GM19023 (cell line): ENCODE measurements around the gene NTM.
"Not testable (repeated sequence)": the region's sequence is repeated elsewhere in the genome, so short reads cannot be mapped to it uniquely, and the experiment has no call there.

Experiments
- ATAC-seq: cut with Tn5 transposase; IDR thresholded peaks from one replicate; pipeline ENCODE4 v1.9.1; 2021; ENCODE audit warnings: mild to moderate bottlenecking, moderate library complexity; ENCODE audit not compliant: unreplicated experiment

The NTM gene

DNA sequence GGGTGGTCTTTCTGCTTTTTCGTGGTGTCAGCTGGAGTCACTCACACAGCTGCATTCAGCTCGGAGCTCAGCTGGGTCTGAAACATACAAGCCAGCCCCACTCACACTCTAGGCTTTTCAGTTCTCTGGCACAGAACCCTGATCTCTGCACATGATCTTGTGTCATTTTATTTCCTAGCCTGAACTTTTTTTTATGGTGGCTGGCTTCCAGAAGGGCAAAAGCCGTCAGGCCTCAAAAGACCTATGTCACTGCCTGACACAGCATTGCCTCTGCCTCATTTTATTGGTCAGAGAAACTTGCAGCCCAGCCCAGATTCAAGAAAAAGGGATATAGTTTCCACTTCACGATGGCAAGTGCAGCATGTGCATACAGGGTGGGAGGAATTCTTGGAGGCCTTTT lies 117.8 kb downstream of the NTM start:
- ATAC-seq: no peak

DNA sequence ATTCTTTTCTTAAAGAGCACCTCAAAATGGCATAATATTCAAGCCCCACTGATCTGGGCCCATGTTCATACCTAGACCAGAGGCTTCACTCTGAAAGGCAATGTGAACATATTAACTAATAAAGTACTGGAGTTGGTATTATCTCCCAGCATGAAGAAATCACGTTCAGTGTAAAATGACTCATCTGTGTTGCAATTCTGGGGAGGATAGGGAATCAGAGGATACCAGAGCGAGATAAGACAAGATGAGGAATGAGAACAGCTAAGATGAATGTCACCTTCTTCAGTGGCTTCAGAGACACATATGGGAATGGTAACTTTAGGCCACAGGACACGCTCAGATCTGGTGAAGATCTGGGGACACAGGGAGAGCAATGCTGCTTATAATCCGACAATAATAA lies 121.1 kb downstream of the NTM start:
- no peak for ATAC-seq

DNA sequence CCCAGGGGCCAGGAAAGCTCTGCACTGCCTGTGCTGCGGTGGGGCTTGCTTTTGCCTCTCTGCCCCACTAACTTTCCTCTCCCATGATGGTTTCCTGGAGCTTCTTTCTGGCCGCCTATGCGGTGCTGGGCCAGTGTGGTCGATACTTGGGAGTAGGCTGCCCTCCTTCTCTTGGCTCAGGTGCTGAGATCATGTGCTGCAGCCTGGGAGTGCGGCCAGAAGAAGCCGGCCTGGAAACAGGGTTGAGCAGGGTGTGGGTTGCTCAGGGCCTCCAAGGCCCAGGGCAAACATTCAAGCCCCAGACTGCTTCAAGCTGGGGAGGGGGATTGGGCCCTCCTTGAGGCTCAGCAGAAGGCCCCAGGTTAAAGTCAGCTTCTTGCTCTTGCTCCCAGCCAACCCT lies 125.0 kb downstream of the NTM start:
- no peak for ATAC-seq

DNA sequence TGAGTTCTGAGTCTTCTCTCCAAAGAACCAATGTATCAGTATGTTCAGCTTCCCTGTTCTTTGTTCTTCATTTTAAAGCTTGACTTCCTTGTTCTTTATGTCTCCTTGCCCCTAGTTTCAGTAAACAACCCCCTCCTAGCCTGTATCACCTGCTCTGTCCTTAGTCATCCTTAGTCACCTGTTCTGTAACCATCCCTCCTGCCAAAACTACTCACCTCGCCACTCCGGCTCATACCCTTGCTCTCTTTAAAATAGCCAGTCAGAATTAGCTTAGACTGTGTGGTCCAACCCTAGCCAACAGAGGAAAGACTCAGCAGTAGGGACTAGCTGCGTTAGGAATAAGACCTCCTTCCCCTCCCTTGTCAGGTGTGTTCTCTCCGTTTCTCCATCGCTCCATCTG lies 127.3 kb downstream of the NTM start:
- not testable (repeated sequence) for ATAC-seq

DNA sequence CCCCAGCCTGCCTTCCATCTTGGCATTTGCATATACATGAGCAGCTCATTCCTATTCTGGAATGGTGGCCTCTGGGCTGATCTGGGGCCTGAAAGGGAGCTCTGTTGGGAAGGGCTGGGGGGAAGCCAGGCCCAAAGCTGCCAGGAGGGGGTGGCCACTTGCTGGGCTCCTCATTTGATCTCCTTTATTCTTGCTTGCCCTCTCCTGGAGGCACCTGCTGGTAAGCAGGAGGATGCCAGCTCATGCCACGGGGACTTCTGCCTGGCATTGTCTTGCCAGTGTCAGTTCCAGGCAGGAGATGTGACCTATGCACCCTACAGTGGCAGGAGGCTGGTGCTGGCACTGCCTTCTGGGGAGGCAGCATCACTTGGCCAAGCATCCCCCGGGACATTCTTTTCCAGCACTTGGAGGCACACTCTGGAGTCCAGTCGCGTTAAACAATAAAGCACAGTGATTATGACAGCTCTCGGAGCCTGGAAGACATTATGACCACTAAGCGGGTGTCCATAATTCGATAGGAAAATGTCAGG lies 128.3 kb downstream of the NTM start:
- no peak for ATAC-seq

DNA sequence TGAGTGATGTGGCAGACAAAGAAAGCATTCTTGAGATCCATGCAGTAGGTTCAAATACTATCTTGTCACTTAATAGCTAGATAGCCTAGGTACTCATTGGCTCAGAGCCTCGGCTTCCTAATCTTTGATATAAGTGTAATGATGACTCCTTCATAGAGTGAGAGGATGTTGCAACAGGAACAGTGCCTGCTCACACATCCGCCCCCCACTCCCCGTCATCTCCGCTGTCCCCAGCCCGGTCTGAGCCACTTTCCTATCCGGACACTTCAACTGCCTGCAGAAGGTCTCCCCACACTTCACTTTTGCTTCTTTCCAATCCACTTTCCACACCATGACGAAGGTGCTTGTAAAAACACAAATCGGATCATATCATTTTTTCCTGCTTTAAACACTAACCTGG lies 128.8 kb downstream of the NTM start:
- no peak for ATAC-seq

DNA sequence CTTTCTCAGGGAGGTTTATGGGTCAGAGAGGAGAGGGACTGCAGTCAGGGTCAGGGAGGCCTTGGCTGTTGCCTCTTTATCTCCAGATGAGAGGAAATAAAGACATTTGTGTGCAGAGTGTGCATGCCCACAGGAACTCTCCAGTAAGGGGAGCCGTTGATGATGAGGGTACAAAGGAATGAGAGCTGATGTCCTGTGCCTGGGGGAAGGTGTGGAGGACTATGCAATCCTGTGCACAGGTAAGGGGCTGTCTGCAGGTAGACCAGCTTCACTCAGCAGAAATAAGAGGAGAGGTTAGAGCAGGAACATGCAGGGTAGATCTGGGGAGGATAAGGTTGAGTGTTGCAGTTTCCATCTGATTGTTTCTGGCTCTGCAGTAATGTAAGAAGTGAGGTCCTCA lies 132.6 kb downstream of the NTM start:
- ATAC-seq: no peak

DNA sequence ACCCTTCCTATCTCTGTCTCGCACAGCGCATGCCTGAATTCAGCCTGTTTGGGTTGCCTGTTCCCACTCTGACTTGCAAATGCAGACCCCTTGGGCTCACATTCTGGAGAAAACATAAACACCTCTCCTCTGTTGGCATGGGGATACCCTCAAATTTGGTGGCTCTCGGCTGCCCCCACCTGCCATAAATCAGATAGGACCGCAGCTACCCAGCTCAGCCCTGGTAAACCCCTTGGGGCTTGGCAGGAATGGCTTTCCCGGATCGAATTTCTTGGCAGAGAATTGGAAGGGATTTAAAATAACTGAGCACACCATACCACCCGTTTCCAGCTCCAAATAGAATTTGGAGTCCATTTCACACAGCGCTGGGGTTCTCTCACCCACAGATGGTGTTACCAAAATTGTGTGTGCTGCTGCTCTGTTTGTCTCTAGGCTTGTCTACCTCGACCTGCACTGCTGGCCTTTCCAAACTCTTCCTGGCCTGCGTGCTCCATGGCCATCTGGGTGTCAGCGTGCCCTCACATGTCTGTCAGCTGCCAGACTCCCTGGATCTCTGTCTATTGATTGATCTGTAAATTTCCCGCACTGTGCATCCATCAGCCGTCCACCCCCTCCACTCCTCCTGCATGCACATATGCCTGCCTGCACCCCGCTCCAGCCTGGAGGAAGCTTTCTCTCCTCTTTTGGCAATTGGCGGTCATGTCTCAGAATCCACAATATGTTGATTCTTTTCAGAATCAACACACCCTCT lies 134.0 kb downstream of the NTM start:
- ATAC-seq: no peak

DNA sequence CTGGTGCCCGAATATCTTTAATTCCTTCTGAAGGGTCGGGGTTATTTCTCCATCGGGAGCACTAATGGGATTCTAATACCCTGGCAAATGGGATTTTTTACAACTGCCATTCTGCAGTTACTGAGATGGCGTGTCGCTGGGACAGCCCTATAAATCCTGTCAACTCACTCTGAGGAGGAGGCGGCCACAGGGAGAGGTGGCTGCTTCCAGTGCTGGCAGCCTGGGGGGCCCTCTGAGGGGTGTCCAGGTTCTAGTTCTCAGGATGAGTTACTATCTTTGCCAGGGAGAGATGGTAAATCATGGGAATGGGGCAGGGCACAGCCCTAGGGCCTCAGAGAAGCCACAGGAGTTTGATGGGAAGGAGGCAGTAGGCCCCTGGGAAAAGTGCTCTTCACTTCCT lies 135.9 kb downstream of the NTM start:
- no peak for ATAC-seq

DNA sequence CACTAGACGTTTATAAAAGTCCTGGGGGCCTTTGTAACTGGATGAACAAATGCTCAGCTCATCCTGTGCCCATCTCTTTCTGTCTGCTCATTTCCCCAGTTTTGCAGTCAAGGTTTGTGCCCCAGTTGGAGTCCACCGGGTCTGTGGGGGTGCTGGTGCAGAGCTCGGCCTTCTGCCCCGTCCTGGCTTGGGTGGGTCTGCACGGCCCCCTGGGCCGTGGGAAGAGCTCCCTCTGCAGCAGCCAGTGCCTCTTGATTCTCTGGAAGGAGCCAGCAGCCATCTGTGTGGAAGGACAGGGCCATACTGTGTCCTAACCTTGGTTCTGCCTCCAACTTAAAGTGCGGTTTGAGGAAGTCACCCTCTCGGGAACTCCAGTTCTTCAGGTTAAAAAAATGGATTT lies 140.2 kb downstream of the NTM start:
- no peak for ATAC-seq

DNA sequence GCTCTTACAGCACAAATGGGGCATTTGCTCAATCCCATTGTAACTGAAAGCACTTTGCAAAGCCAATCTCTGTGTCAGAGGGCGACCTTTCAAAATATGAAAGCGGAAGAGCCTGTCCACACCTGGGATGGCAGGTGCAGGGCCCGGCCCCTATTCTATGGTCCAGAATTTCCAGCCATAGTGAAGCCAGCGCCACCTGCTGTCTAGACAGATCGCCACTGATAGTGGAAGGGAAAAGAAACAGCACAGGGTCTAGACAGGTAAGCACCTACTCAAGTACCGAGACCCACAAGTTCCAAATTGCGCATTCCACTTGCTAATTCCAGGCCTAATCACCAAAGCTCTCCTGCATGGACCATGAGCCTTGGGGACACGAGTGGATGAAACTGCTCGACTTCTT lies 141.4 kb downstream of the NTM start:
- no peak for ATAC-seq

DNA sequence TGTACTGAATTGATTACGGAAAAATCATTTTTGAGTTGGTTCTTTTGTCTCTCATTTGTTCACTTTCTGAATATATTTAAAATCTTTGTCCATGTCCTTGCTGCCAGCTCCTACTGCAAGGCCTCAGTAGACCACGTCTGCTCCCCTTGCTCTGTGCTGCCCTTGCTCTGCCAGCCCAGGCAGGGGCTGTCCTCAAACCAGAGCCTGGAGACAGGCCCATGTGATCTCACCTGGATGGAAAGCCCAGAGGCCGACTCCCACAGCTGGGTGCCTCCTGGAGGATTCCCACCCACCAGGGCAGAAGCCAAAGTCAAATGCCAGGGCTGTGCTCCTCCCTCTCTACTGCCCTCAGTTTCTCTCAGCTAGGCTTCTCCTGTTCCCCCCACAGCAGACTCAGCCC lies 141.8 kb downstream of the NTM start:
- no peak for ATAC-seq

DNA sequence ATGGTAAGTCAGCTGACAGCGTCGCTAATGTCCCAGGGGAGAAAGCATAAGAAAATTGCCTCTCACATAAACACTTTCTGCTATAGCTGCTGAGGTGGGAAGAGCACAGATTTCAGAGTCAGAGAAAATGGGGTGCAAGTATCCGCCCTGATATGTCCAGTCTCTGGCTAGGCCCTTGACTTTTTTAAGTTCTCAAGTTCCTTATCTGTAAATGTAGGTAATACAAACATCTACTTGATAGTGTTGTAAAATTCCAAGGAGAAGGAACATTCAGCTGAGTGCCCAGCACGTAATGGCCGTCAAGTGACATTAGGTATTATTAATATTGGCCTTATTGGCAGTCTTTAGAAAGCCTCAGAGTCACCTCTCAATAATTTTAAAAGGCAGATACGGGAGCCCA lies 143.6 kb downstream of the NTM start:
- no peak for ATAC-seq

DNA sequence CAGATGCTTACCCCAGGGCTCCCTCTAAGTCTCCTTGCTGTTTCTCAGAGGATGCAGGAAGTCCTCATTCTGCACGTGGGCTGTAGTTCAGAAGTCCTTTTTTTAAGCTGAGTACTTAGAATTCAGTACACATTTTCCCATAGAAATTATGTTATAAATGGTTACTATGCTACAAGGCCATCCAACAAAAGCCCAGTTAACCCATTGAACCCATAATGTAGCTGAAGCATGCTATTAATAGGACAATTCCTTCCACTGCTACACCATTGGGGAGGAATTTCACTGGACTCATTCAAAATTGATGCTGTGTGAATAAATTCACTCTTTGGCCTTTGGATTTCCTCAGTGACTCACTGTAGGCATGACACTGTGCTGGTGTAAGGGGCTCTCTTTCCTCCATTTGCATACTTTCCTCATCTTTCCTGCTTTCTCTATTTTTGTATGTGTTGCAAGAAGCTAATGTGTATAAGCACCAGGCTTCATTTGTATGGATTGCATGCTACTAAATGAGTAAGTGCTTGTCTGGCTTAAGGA lies 148.0 kb downstream of the NTM start:
- no peak for ATAC-seq

DNA sequence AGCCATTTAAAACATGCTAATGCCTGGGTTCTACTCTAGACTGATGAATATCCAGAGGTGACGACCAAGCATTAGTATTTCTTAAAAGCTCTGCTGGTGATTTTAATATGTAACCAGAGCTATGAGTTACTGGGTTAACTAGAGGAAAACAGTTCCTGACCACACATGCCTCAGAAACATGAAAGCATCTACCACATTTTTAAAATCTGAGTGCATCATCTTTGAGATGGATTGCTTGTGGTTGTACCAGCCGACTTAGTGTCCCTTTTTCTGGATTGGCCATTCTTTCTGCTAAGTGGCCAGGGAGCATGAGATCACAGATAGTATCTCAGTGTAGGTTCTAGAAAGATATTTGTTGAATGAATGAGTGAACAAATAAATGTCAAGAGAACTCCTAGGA lies 152.4 kb downstream of the NTM start:
- ATAC-seq: no peak

DNA sequence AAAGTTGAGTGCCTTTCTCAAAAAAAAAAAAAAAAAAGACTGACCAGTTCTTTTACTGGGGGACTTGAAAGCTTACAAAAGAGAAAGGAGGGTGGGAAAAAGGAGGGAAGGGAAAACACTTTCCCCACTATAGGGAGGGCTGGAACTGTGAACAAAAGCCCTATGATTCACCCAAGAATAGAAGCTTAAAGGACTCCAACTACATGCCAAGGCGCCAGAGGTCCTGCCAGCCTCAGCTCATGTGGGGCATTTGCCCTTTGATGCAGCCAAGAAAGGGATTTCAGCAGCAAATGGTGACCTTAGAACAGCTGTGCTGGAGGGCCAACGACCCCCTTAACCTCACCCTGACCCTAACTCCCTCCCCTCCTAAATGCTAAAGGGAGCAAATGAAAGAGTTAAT lies 160.0 kb downstream of the NTM start:
- no peak for ATAC-seq

DNA sequence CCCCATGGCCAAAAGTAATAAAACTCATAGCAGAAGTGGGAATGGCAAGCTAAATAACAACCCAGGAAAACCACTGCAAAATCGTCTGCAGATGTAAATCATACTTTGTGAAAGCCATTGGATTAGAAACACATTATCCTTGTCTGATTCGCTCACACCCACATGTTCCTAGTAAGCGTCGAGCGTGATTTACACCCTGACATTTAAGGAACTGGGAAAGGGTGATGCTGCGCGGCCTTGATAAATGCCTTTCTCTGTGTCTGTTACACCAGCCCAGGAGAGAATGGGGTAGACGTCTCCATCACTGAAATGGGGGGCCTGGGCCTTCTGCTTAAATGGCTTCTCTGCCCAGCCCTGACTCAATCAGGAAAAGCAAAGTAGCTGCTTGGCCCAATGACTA lies 162.7 kb downstream of the NTM start:
- ATAC-seq: no peak

DNA sequence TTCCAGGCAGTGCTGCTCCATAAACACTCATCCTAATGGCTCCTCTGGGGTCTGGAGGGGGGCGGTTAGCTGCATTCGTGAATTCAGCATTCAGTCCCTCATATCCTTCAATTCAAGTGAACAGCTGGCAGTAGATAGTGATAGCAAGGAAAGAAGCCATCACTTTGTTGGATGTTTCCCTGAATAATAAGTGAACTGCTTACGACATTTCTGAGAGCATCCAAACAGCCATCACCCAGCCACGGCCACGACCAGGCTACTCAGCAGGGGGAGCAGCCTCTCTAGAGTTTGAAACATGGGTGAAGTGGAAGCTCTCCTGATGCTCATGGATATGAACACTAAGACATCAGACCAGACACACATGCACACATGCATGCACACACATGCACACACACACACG lies 163.6 kb downstream of the NTM start:
- ATAC-seq: no peak

DNA sequence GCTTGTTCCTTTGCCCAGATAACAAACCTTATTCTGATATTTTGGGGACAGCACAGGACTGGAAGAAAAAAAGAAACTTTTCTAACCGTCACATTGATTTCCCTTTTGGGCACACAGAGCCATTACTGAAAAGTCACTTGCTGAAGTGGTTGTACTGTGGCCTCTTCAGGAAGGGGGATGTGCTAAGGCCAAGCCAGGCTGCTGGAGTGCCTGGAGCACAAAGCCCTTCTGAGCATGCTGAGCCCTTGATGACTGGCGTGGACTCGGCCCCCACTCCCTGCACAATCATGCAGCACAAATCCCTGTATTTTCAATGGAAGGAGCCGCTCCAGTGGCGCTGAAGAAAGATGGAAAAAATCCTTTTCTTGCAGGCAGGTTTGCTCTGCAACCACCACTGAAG lies 164.2 kb downstream of the NTM start:
- ATAC-seq: no peak

DNA sequence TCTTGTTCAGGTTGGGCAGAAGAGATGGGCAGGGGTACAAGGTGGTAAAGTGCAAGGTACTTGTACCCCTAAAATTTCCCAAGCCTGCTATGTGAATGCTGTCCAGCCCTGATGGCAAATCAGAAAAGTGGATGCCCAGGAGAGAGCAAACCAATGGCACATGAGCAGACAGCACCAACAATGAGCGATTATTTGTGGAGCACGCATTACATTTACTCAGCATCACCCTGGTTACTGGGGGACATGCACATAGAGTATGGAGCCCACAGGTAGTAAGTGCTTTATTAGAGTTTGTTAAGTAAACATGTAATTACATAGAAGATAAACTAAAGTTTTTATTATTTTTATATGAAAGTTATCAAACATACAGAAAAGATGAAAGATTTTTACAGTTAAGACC lies 165.7 kb downstream of the NTM start:
- no peak for ATAC-seq

DNA sequence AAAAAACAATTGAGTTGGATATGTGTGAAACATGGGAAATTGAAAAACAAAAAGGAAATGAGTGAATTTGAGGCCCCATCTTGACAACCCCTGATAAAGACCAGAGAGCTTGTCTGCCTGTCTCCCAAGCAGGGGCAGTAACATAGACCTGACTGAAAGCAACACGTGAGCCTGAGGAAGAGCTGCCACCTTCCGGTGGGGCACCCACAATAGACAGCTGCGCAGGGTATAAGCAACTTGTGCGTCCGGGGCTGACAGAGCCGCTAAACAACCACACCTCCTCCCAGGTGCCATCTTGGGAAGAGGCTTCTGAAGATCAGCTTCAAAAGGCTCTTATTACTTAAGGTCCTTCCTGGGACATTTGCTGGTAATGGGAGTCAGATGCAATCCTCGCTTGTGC lies 166.8 kb downstream of the NTM start:
- ATAC-seq: no peak

DNA sequence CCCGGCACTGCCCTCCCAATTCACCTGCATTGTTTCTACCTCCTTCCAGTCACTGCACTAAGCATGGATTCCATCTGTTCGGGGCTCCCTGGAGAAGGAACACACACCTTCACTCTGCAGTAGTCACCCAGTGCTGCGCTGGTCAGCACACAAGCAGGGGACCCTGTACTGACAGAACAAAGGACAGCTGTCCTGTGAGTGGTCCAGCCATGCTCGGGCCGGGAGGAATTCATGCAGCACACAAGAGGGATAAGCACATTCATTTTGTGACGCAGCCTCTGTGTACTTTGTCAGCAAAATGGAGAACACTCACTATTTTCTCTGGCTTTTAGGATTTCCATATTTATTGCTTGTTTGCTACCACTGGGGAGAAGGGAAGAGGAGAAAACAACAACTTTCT lies 167.3 kb downstream of the NTM start:
- no peak for ATAC-seq

DNA sequence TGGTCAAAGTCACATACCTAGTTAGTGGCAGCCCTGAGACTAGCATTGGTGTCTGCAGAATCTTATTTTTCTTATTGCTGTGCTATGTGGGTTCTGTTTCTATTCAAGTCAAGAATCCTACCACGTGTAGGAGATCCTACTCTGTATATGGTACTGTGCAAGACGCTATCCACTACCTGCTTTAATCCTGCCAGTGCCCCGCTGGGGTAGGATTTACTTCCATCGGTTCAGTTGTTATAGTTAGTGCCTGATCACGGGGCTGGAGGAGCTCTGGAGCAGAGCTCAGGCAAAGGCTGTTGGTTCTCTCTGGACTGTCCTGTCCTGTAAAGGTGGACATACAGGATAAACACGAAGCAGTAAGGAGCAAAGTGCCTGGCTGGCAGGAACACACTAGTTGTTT lies 167.9 kb downstream of the NTM start:
- ATAC-seq: no peak
